HG02588 (cell line): ENCODE measurements around the gene GRHL3.

Source experiments
- ATAC-seq: cut with Tn5 transposase; IDR thresholded peaks from one replicate; pipeline ENCODE4 v1.9.1; 2021; ENCODE audit warnings: mild to moderate bottlenecking, moderate library complexity; ENCODE audit not compliant: unreplicated experiment

GRHL3 gene

DNA sequence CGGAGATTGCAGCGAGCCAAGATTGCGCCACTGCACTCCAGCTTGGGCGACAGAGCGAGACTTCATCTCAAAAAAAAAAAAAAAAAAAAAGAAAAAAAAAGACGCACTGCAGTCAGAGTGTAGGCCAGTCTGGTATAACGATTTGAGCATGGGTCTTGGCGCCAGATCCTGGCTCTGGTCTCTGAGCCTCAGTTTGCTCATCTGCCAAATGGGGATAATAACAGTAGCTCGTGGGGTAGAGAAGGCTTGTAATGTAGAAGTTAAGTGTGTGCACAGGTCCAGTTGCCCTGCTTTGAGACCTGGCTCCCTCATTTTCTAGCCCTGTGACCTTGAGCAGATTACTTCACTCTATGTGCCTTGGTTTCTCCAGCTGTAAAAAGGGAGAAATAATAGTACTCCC lies 26.3 kb upstream of the GRHL3 start:
- ATAC-seq, result no peak

- no peak for ATAC-seq
Measured at GRCh38 chr1:24293392-24294227, 25.5 kb upstream of the GRHL3 start.

DNA sequence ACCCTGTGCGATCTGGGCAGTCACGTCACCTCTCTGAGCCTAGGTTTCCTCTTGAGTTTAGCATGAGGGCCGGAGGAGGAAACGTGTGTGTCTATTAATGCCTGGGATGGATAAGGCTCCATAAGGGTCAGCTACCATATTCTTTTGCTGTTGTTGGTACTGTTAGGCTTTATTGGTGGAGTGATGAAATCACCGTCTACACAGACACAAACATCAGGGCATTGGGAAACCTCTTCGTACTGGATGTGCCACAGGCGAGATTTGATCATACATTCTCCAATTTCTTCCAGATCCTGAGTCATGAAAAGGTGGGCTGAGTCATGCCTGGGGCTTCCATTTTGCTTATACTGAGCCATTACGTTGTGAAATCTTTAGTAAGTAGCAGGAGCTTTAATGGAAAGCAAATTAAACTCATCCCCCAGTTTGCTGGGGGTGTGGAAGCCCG lies 24.9 kb upstream of the GRHL3 start:
- ATAC-seq, result no peak

DNA sequence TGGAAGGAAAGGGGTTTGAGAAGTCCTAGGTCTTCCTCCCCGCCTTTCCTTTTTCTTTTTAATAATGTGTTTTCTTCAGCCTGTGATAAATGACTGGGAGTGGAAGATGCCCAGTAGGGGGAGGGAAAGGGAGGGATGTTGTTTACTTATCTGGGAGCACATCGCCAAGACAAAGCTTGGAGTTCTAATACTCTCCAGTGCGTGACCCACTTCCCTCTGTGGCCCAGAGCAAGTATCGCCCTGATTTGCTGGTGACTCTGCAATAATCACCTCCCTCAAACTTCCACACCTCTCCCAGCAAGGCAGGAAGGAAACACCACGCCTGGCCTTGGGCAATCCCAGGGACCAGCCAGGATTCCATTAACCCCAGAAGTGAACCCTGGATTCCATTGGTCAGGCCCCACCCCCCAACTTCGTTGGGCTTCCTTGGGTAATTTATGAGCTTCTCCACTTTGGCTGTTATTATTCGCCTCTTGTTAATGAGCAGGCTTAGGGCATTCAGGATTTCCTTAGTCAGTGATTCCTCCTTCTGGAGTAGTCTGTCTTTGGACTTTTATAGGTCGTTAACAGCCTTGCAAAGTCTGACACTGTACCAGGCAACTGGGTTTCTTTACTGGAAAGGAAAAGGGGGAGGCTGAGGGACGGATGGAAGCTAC lies 24.3 kb upstream of the GRHL3 start:
- ATAC-seq, result no peak

DNA sequence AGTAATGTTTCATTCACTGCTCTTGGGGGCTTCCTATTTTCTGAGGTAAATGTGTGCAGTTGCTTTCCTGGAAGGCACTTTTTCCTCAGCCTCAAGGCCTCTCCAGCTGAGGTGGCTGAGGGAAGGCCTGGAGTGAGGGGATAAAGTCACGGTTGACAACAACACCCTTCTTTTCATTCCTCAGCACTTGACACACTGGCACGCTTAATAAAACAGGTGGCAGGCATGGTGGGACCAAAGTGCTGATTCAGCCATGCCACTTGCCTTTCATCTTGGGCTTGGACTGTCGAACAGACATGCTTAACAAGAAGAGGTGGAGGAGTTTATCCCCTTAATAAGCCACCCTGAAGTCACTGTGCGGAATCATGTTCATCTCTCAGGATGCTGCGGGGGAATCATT lies 23.6 kb upstream of the GRHL3 start:
- no peak for ATAC-seq

DNA sequence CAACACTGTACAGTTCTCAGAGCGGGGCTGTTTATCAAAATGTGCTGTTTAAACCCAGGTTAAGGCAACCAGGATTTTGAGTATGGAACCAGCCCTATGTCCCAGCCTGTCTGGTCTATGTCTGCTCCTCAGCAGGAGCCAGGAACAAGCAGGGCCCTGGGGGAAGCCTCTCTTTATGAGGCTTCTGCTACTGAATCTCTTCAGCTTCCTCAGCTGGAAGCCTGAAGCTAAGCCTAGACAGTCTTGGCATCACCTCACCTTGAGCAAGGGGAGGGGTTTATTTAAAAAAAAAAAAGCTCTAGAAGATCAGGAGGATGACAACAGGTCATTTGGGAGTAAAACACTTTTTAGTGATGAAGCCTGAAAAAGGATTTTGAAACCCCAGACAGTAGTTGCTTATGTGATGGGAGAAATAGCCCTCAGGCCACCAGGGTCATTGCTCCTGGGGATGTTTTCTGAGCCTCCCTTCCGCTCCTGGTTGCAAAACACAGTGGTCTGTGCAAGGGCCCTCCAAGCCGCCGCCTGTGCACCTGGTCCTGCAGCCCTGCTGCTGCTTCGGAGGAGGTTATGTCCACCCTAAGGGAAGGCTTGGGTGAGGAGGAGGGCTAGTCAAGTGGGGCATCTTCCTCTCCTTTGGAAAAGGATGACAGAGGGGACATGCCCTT lies 21.8 kb upstream of the GRHL3 start:
- ATAC-seq, result no peak

DNA sequence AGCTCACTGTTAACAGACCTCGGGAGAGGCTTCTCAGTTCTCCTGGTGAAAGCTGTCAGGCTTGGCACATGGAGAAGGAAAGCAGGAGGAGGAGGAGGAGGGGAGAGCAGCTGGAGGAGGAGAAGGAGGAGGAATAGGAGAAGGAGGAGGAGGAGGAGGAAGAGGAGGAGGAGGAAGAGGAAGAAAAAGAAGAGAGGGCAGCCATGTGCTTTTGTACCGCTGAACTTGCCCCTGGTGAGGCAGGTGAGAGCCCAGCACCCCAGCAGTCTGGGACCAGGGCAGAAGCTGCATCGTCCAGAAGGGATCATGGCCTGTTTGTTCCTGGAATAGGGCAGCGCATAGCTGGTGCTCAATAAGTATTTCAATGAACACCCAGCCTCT lies 21.3 kb upstream of the GRHL3 start:
- ATAC-seq, result no peak

DNA sequence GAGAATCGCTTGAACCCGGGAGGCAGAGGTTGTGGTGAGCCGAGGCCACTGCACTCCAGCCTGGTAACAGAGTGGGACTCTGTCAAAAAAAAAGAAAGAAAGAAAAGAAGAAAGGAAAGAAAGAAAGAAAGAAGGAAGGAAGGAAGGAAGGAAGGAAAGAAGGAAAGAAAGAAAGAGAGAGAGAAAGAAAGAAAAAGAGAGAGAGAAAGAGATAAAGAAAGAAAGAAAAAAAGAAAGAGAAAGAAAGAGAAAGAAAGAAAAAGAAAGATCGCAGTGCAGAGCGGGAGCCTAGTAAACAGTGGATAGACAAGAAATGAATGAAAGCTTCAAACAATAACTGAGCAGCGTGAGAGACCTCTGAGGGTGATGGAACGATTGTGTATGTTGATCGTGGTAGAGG lies 20.6 kb upstream of the GRHL3 start:
- ATAC-seq, result no peak

GRCh38 chr1:24299901-24300300 lies 19.3 kb upstream of the GRHL3 start:
- no peak for ATAC-seq

DNA sequence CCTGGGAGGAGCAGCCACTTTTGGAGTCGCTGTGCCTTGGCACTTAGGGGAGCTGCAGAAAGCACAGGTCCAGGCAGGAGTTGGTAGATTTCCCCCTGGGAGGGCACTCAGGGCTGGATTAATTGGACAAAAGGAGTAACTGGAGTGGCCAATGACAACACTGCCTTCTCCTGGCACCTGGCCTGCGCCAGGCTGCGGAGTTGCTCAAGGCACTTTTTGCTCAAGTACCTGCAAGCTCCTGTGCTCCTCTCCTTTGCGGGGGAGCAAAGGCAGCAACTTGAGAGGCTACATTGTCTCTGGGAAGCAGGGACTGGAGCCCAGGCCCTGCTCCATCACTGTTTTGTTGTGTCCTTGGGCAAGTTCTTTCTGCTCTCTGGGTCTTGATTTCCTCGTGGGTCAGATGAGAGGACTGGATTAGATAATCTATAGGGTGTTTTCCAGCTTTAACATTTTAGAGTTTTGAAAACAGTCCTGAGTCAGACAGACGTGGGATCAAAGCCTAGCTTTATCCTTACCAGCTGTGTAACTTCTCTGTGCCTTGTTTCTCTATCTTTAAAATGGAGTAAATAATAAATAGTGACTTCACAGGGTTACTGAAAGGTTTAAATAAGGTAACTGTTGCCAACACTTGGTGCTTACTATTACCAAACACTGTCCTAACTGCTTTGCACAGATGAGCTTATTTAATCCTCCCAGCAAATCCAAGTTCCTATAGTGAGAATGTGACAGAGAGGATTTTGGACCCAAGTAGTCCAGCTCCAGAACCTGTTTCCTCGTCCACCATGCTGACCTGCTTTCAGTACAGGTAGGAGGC lies 18.0 kb upstream of the GRHL3 start:
- ATAC-seq, result no peak

DNA sequence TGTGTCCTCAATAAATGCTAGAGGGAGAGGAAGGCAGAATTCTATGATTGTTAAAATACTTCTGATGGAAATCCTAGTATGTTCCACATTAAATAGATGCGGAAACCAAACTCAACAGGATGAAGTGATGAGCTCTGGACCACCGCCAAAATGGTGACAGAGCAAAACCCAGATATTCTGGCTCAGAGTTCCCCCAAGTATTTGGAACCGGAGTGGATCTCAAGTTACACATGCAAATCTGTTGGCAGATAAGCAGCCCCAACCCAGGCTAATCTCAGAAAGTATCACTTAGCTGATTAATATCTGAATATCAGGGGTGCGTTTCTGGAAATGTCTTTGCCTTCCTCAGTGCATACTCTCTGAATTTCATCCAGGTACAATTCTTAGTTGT lies 17.4 kb upstream of the GRHL3 start:
- no peak for ATAC-seq

DNA sequence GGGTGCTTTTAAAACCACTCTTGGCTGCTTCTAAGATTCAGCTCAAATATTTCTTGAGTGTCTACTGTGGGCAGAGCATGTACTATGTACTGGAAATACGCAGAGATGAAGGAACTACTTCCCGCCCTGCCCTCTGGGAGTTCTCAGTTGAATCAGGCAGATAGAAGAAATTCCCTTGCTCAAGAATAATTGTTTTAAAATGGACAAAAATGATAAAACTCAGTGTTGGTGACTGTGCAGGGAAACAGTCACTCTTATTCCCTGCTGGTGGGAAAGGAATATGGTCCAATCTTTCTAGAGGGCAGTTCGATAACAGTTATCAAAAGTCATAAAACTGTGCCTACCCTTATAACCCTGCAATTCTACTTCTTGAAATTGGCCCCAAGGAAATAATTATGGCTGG lies 16.9 kb upstream of the GRHL3 start:
- ATAC-seq, result no peak

GRCh38 chr1:24303600-24303999 lies 15.6 kb upstream of the GRHL3 start:
- no peak for ATAC-seq

DNA sequence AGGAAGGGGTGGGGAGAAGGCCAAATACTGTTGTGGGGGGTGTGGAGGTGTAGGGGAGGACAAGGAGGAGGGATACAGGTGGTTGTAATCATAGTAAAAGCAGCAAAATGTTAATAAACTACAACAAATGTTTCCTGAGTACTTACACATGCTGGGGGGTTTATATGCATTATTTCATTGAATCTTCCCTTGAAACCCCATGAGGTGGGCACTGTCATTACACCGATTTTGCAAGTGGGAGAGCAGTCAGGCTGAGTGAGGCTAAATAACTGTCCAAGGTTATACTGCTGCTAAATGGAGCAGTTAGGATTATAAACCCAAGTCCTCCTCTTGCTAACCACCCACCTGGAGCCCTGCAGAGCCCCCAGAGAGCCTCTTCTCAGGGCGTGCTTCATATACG lies 14.4 kb upstream of the GRHL3 start:
- ATAC-seq, result no peak

DNA sequence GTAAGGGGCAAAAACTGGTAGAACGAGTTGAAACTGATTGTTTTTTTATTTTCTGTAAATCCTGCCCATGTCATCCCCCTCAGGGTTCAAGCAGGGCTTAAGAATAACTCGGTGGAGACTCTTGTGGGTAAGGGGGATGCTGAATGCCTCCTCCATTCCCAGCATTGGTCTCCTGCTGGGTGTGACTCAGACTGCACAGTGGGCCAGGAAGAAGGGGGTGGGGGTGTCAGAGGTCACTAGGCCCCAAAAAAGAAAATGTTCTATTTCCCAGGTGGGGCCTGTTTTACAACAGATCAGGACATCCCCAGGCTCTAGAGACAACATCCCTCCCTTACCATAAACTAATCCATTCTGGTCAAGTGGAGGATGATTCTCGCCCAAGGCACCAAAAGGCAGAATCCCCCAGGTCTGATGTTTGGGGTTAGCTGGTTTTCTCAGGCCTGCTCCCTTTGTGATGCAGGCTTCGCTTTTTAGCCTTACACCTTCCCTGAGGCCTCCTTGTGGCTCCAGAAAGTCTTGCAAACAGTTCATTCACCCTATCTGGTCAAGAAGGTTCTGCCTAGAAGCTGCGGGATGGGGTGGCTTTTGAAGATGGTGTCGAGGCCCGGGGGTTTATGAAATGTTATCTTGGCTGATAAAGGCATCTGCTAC lies 10.7 kb upstream of the GRHL3 start:
- no peak for ATAC-seq

GRCh38 chr1:24309762-24310485 lies 9.2 kb upstream of the GRHL3 start:
- no peak for ATAC-seq

GRCh38 chr1:24311234-24311633 lies 7.9 kb upstream of the GRHL3 start:
- no peak for ATAC-seq

- no peak for ATAC-seq
Measured at GRCh38 chr1:24311741-24312140, 7.4 kb upstream of the GRHL3 start.

DNA sequence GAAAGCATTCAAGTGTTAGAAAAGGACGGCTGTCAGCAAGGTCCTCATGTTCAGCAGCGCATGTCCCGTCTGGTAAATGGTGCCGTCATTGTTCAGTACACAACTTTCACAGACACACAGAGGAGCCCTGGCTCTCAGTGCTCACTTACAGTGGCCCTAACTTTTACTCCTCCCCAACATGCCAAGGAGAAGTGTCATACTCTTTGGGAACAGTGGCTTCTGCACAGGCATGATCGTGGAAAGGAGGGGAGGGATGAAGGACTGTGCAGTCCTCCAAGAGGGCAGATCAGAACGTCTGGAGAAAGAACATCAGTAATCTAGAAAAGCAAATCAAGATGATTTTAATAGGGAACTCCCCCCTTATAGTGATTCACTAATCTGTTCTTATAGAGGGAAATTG lies 3.8 kb upstream of the GRHL3 start:
- no peak for ATAC-seq

DNA sequence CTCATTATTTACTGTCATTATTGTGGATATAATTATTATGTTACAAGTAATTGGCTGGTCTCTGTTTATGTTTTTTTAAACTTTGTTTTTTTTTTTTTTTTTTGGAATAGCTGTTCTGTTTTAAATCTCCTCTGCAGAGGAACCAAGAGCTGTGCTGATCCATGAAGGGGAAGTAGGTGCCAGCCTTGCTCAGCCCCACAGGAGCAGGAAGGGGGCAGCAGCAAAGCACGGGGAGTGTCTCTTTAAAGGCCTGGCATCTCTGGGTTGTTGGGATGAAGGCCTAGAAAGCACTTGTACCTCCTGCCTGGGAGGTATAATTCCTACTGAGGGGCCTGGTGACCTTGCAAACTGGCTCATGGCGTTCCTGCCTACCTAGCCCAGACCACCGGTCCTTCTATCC lies 2.5 kb upstream of the GRHL3 start:
- ATAC-seq, result no peak
